Fibroblast of gingiva (primary cell): ENCODE measurements around the gene CTNNA3.
"Not testable (repeated sequence)": the region's sequence is repeated elsewhere in the genome, so short reads cannot be mapped to it uniquely, and the experiment has no call there.

ENCODE experiments used
- DNase-seq: peaks from one replicate; pipeline ENCODE4 v3.0.0-alpha.2; 2011; ENCODE audit warnings: low read depth

Gene CTNNA3

DNA sequence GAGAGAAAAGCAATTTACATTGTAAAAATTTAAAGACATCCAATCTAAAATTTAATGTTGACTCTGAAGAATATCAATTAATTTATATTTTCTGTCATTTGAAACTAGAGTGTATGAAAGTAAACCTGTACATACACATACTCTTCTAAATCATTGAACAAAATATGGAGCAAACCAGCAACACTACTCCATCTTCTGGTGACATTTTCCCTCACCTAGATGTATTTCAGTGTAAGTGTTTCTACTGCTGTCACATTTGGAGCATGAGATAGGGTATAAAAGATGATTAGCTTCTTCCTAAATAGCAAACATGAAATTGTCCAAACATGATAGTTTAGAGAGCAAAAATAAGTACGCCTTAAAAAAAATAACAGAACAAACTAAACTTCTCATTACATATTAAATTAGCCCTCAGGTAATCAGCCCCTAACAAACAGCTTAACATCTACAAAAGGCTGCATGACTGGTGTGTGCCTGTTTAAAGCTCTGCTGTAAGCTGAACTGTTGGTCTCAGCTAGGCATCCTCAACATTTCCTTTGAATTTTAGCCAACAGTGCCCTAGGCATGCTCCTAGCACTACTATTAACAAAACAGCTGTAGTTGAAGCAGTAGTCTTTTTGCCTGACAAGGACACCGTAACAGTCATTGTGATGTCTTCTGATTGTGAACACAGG is 189.8 kb downstream of the CTNNA3 start:
- DNase-seq: no peak

DNA sequence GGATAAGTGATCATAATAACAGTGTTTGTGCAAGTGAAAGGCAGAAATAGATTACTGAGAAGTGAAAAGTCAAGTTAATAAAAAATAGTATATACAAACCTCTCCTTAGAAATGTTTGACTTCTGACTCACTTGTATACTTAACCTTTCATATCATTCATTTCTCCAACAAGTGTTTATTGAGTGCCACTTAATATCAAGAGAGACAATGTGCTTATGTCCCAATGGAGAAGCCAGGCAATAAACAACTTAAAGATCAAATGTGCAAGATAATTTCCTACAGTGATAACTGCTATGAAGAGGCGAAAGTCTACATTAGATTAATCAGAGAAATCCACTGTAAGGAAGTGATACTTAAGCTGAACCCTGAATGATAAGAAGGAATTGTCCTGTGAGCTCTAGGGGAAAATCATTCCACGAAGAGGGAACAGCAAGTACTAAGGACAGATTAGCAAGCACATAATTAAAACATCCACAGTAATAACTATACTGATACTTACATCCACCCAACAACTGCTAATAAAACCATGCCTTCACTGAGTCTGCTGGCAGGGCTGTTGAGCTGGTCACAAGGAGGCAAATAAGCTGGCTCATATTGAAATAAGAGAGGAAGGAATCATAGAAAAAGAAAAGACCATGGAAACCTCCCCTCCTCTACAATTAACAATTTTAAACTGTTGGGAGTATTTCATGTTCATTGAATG is 203.5 kb downstream of the CTNNA3 start:
- DNase-seq: no peak

DNA sequence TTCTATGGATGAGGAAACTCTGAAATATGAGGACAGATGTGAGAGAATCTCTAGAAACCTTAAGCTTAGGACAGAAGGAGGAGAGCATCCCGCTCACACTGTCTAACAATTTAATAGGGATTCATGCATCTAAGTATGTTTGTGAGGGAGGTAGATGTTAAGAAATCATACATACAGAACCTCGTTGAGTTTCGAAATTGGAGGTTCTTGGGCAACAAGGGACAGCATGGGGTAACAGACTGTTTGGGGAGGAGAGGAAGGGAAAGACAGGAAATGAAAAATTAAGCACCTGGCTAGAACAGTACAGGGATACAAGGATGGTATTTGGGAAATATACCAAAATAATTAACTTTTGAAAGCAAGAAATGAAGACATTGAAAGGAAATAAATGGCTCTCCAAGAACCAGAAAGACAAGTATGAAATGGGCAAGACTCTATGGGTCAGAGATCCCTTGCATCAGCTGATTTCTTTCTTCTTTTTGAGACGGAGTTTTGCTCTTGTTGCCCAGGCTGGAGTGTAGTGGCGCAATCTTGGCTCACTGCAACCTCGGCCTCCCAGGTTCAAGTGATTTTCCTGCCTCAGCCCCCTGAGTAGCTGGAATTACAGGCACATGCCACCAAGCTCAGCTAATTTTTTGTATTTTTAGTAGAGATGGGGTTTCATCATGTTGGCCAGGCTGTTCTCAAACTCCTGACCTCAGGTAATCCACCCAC is 207.9 kb downstream of the CTNNA3 start:
- DNase-seq: no peak

DNA sequence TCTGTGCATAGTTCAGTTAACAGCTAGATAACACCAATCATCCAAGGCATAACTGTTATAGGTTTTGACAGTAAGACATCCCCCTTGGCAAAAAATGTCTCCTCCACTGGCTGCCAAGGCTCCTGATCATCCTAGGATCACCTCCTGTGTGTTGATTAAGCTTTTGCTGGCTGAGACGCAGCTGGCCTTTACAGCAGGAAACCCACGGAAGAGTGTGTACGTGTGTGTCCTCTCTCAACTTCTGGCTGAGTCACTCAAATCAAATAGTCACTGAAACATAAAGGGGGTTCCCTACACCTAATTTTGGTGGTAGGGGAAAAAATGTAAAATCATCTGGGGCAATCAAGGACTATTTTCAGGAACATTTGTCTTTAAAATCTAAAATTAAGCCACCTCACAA is 208.8 kb downstream of the CTNNA3 start:
- DNase-seq: no peak

DNA sequence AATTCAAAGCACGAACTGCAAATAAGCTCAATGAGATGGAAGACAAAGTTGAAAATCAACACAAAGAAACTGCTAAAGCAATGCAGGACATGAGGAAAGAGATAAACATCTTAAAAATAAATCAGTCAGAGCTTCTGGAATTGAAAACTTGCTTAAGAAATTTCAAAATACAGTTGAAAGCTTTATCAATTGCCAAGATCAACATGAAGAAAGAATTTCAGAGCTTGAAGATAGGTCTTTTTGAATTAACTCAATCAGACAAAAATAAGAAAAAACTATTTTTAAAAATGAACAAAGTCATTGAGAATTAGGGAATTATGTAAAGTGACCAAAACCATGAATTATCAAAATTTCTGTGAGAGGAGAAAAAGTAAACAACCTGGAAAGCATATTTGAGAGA is 218.1 kb downstream of the CTNNA3 start:
- no peak for DNase-seq

DNA sequence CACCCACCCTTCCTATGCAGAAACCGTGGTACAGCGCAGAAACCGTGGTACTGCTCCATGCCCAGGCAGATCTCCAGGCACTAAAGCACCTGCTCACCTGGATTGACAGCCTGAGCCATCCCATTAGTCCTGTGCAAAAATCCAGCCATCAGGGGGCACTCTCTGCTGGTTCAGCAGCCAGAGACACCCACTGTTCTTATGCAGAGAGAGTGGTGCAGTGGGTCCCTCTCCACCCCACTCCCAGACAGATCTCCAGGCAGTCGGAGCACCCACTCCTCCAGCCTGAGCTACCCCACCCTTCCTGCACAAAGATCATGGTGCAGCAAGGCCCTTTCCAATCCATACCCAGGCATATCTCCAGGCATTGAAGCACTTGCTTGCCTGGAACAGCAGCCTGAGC is 219.8 kb downstream of the CTNNA3 start:
- DNase-seq: no peak

DNA sequence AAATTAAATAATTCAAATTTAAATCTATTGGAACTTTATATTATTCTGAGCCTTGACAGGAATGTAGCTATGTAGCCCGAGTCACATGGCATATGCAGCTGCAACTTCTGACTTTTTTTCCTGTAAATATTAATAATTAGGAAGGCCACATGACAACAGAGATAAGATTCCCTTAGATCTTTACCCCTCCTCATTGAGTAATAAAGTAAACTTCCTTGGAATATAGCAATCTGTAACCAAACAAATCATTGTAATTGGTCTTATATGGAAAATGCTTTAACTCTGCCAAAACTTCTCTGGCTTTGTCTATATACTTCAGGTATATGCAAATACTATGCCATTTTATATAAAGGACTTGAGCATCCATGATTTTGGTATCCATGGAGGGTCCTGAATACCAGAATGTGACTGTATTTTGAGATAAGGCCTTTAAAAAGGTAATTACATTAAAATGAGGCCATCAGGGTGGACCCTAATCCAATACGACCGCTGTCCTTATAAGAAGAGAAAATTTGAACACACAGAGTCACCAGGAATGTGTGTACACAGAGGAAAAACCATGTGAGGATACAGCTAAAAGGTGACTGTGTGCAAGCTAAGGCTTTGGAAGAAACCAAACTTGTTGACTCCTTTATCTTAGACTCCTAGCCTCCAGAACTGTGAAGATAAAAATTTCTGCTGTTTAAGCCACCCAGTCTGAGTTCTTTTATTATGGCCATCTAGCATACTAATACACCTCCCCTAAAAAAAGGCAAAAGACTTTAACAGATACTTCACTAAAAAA is 222.0 kb downstream of the CTNNA3 start:
- no peak for DNase-seq

DNA sequence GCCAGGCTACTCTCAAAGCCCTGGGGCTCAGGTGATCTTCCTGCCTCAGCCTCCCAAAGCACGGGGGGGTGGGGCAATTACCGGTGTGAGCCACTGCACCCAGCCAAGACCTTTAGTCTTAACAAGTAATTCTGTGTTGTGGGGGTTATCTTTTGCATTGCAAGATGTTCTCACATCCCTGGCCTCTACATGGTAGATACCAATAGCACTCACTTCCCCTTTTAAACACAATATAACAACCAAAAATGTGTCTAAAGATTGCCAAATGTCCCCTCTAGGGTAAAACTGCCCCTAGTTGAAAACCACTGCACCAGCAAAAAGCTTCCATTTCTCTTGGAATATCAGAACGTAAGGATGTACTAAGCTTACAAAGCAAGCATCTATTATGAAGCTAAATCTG is 225.0 kb downstream of the CTNNA3 start:
- no peak for DNase-seq

DNA sequence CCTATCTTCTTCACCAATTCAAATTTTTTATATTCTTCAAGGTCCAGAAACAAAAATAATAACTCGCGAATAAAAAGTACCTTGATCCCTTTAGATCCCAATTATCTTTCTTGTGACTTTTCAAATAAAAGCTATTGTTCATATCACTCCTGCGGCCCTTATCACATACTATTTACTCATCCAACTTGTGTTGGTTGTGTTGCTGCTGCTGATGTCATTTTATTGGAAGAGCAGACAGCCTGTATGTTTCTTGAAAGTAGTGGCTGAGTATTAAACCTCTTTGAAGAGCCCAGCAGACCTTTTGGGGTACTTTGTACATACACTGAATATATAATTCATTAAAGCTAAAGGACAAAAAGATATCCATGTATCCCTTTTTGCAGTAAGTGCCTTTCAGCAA is 231.7 kb downstream of the CTNNA3 start:
- no peak for DNase-seq

DNA sequence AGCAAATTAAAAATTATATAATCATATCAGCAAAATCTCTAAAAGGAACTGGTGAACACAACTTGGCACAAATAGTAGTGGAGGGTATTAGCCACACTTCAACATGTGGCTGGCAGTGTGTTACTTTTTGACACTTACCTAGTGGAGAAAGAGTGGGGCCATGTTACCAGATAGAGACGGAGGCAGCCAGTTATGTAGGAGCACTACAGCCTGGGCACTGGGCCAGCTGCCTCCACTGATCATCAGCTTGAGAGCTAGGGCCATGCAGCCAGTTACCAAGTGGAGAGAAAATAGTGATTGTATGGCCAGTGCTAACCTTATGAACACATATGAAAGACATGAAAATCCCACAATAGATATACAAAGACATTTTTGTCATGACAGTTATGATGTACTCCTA is 243.1 kb downstream of the CTNNA3 start:
- DNase-seq: no peak

DNA sequence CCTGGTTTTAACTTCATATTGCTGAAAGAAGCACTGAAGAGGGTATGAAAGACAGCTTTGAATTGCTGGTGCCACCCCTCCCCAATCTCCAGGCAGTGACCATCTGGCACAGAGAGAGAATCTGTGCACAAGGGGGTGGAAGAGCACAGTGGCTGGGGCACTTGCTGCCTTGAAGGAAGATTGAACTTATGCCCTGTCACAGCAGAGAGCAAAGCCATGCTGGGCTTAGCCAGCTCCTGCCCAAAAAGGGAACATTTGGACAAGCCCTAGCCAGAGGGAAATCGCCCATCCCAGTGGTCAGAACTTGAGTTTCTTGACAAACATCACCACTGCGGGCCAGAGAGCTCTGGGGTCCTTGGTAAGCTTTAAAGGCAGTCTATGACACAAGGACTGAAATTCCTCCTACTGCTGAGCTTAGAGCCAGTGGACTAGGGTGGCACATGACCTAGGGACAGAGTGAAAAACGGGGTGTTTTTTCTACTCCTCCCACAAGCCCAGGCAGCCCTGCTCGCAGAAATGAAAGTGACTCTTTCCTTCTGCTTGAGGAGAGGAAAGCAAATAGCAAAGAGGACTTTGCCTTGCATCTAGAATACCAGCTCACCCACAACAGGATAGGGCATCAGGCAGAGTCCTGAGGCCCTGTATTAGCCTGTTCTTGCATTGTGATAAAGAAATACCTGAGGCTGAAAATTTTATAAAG is 257.2 kb downstream of the CTNNA3 start:
- no peak for DNase-seq

DNA sequence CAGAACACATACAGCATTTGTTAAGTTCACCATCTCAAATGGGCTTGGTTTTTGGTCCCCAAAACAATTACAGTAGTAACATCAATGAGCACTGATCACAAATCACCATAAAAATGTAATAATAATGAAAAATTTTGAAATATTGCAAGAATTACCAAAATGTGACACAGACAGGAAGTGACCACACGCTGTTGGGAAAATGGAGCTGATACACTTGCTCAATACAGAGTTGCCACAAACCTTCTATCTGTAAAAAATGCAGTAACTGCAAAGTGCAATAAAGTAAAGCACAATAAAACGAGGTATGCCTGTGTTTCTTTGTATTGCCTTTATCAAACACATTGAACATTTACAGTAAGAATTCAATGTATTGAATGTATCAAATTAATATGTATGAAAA is 262.7 kb downstream of the CTNNA3 start:
- DNase-seq: no peak

DNA sequence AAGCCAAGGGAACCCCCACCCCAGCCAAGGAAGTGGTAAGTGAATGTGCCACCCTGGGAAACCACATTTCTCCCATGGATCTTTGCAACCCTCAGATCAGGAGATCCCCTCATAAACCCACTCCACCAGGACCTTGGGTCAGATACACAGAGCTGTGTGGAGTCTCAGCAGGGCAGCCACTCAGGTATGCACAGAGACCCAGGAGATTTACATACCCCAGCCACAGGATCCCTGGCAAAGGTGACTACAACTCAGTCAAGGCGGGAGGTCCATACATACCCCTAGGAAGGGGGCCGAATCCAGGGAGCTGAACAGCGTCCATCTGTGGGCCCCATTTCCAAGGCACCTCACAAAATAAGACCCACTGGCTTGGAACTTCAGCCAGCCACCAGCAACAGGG is 293.4 kb downstream of the CTNNA3 start:
- DNase-seq: no peak

DNA sequence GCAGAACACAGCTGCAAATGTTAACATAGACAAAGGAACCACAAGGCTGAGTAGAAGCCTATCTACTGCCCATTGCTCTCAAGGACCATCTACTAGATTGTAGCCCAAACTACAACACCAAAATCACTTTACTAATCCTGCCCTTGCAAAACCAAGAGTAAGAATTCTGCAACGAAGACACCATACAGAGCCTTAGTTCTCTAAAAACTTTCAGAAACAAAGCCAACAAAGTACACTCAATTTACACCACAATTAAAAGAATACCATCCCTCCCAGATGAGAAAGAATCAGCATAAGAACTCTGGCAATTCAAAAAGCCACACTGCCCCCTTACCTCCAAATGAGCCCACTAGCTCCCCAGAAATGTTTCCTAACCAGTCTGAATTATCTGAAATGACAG is 294.3 kb downstream of the CTNNA3 start:
- no peak for DNase-seq

DNA sequence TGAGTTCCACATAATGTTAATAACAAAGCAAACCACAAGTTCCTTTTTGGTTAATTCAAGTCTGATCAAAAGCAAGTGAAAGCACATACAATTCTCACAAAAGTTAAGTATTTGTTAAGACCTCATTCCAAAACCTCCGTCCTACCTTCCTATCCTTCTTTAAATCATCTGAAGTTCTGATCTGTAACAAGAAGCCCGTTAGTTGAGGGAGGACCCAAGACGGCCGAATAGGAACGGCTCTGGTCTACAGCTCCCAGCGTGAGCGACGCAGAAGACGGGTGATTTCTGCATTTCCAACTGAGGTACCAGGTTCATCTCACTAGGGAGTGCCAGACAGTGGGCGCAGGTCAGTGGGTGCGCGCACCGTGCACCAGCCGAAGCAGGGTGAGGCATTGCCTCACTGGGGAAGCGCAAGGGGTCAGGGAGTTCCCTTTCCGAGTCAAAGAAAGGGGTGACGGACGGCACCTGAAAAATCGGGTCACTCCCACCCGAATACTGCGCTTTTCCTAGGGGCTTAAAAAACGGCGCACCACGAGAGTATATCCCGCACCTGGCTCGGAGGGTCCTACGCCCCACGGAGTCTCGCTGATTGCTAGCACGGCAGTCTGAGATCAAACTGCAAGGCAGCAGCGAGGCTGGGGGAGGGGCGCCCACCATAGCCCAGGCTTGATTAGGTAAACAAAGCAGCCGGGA is 309.0 kb downstream of the CTNNA3 start:
- DNase-seq: not testable (repeated sequence)

DNA sequence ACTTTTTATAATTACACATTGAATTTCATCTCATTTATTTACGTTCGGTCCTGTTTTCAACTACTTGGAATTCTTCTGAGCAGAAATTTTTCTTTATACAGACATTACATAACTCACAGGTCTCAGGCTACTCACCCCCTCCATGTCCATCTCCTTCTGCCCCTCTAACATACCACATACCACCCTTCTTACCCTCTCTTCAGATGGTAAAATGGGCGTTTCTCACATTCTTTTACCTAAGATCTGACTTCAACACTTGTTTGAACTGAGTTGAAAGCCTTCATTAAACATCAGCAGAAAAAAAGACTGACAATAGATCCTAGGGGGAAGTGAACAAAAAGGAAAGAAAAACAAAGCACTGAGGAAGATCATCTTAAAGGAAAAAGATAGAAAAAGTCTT is 309.7 kb downstream of the CTNNA3 start:
- DNase-seq: no peak

DNA sequence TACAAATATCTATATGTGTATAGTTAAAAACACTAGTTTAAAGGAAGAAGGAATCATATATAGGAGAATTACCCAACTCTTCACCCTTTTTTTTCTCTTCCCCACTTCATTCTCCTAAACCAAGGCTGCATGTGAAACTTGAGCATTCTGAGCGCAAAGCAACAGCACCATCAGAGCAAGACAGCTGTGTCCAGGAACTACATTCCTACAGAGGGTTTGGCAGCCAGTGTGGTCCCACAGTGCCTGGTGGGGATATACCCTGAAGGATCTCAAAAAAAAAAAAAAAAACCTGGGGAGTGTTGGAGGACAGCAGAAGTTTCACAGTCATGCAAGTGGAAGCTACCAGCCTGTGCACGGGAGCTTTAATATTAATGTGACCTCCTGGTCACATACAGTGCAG is 310.4 kb downstream of the CTNNA3 start:
- no peak for DNase-seq

DNA sequence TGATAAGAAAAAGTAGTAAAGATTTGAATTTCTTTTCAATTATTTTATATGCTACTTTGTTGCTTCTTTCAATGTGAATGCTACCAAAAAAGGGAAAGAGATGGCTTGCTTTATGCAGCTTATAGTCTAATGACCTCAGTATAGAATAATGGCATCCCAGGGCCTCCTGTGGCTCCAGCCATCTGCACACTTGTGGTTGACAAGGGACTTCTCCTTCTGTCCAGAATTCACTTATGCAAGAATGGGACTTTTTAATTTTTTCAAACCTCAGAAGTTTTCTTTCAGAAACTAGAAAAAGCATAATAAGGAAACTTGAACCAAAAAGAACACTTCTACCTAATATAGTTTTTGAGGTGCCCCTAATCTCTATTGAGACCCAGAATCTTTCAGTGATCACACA is 310.9 kb downstream of the CTNNA3 start:
- DNase-seq: no peak

DNA sequence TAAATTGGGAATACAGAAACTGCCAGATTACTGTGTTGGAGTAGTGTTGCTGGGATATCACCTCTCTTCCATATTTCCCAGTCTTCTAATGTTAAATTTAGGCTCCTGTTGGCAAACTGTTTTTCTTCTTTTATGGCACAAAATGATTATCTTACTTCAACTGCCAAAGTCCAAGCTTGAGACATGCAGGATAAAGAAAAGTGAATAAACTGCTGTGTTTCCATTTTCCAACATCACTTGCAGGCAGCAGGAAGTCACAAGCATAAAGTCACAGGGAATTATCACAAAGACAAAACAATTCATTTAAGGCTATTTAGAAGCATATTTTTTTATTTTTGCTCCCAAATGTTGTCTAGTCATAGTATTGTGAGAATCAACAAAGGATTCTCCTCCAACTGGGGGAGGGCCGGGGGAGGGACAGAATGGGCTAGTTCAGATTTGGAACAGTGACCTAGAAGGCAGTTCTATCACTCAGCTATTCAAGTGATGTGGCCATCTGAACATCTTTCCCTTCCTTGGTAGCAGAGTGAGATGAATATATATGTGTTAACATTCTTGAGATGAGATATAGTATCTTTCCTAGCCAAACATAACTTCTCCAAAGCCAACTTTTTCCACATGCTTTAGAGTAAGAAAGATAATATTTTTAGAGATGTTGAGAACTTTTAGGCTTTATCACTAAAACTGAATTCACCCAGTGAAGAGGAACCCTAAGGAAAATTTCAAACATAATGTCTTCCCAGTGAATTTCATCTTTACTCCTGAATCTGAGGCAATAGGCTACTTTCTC is 364.7 kb downstream of the CTNNA3 start:
- no peak for DNase-seq
